Adipocyte (in vitro differentiated cells): ENCODE data around the gene EIF3B.
"Not testable (repeated sequence)": the region's sequence is repeated elsewhere in the genome, so short reads cannot be mapped to it uniquely, and the experiment has no call there.

ENCODE experiments used
- DNase-seq: peaks from one replicate; pipeline ENCODE4 v3.0.0-alpha.2; 2015; ENCODE audit warnings: low read depth
- H3K27me3 ChIP-seq: replicated peaks from 2 replicates; pipeline ENCODE4 v1.7.0; 2013; ENCODE audit warnings: mild to moderate bottlenecking, low read length, moderate library complexity; ENCODE audit not compliant: control insufficient read depth, insufficient read depth
- H3K36me3 ChIP-seq: 2 replicates; pipeline ENCODE4 v1.7.0; 2013; ENCODE audit warnings: low read length, mild to moderate bottlenecking, moderate library complexity; ENCODE audit not compliant: control insufficient read depth, insufficient read depth, severe bottlenecking
- H3K4me1 ChIP-seq: 2 replicates; pipeline ENCODE4 v1.7.0; 2013; ENCODE audit warnings: mild to moderate bottlenecking, low read length, moderate library complexity; ENCODE audit not compliant: control insufficient read depth, insufficient read depth
- H3K4me3 ChIP-seq: 2 replicates; pipeline ENCODE4 v1.7.0; 2013; ENCODE audit warnings: mild to moderate bottlenecking, low read length, moderate library complexity
- H3K9ac ChIP-seq: 2 replicates; pipeline ENCODE4 v1.7.0; 2013; ENCODE audit warnings: mild to moderate bottlenecking, low read length, moderate library complexity
- H3K9me3 ChIP-seq: 2 replicates; pipeline ENCODE4 v1.7.0; 2013; ENCODE audit warnings: mild to moderate bottlenecking, low read length, moderate library complexity; ENCODE audit not compliant: control insufficient read depth

Gene EIF3B

DNA sequence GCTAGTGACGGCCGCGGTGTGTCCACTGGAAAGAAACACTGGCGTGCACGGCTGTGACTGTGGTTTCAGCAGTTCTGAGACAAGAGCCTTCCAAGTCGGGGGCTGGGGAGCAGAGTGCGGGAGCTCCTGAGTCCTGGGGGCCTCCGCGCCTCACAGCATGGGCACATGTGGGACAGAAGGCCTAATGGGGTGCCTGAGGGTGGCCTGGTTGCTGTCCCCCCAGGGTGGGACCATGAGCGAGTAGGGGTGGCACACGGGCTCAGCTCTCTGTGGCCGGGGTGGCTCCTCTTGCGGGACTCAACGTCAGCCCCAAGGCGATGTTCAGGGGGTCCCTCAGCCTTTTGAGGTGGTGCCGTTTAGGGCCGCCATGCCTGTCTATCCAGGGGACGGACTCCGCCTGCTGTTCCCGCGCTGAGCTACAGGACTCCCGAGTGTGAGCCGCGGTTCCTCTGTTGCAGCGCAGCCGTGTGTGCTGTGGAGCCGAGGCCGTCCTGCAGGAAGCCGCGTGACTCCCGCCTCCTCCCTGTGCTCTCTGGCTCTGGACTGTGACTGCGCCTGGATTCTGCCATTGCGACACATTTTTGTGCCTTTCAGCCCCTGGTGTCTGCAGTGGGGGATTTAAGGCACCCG lies 25.3 kb downstream of the EIF3B start:
- H3K9me3 ChIP-seq: no peaks in the 10 kb centered on the region
- peaks cover 66% of the 10 kb centered on the region for H3K36me3 ChIP-seq
- DNase-seq: no peak
- H3K4me1 ChIP-seq: no peaks in the 10 kb centered on the region
- no peak overlapping the region for H3K9ac ChIP-seq
- H3K4me3 ChIP-seq: no peak overlapping the region
- no peaks in the 10 kb centered on the region for H3K27me3 ChIP-seq

DNA sequence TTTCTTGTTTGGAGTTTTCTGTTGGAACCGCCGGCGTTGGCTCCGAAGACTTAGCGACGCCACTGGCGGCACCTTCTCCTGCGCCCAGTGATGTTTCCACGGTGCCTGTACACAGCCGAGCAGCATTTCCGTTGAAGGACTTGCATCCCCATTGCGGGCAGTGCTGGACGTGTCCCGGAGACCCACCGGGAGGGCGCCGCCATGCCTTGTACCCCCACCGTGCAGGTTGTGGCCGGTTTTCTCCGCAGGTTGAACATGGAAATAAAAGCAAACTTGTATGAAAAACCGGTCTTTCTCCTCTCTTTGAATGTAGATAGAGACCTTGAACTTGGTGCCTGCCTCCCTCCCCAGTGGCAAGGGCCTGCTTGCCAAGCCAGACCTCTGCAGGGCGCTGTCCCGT lies 25.8 kb downstream of the EIF3B start:
- H3K36me3 ChIP-seq: peaks cover 61% of the 10 kb centered on the region

DNA sequence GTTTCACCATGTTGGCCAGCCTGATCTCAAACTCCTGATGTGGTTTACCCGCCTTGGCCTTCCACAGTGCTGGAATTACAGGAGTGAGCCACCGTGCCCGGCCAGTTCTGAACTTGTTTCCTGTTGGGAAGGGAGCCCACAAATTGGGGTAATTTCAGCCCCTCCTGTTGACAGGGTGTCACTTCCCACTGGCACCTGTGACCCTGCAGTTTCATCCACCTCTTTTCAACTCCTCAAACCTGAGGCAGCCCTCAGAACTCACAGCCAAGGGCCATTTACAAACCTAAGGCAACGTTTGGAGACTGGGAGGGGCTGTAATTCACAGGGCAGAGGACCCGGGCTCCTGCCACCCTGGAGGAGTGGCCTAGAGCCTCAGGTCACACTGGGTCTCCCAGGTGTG lies 26.6 kb downstream of the EIF3B start:
- H3K4me3 ChIP-seq: no peak overlapping the region
- H3K4me1 ChIP-seq: no peaks in the 10 kb centered on the region
- no peaks in the 10 kb centered on the region for H3K9me3 ChIP-seq
- no peaks in the 10 kb centered on the region for H3K27me3 ChIP-seq
- H3K36me3 ChIP-seq: peaks cover 54% of the 10 kb centered on the region
- no peak overlapping the region for H3K9ac ChIP-seq
- no peak for DNase-seq

More for the DNA sequence above, 25.8 kb downstream of the EIF3B start:
- no peaks in the 10 kb centered on the region for H3K4me1 ChIP-seq
- no peaks in the 10 kb centered on the region for H3K27me3 ChIP-seq
- no peak overlapping the region for H3K4me3 ChIP-seq
- H3K9me3 ChIP-seq: no peaks in the 10 kb centered on the region
- no peak overlapping the region for H3K9ac ChIP-seq
- DNase-seq: no peak

DNA sequence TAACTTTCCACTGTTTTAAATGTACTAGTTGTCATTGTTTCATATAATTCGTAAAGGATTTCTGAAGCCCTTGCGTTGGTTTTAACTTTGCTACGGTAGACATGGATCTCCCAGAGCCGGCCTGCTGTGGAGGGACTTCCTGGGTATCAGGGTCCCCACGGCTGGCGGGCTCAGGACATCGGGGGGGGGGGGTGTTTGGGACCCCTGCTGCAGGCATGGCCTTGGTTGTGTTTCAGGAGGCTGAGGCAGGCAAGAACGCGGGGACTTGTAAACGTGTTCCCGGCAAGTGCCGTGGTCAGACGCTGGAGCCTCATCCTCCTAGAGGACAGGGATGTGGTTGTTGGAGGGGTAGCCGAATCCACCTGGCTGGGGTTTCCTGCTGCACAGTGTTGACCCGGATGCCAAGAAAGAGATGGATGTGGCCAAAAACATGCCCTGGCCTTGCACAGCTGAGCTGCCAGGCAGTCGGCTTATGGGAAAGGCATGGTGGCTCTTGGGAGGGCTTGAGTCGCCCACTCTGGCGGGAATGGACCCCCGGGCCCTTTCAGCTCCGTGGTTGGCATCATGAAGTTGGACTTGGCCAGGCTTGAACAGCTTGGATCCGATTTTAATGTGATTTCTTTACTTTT lies 27.4 kb downstream of the EIF3B start:
- Histone ChIP-seq H3K9ac (no peak overlapping the region), H3K36me3 (peaks cover 46% of the 10 kb centered on the region), H3K4me3 (no peak overlapping the region), H3K27me3 (no peaks in the 10 kb centered on the region), H3K9me3 (no peaks in the 10 kb centered on the region), H3K4me1 (no peaks in the 10 kb centered on the region)
- DNase-seq: no peak

DNA sequence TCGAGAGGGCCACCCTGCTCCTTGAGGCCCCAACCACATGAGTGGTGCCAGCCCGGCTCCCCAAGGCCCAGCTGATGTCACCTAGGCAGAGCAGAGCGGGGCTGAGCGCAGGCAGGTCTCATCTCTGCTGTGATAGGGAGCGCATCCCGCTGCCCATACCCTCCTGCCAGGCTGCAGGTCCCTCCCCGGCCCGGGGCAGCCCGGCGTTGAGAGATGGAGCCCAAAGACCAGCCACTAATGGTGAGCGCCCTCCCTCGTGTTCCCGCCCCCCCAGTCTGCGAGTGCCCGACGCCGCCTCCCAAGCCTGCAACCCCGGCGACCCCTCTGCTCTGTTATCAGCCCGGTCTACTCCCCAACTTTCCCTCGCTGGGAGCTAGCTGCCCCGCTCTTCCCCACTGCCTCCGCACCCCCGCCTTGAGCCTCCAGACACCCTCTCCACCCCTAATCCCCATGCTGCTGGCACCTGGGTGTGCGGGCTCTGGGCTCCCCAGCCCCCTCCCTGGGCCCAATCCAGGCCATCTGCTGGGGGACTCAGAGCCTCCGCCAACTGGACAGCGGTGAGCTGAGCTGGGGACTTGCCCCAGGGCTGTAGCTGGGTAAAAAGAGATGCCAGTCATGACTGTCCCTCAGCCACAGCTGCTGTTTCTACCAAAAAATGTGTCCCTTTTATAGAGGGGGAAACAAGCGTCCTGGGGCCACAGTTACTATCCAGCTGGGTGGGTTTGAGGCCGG lies 29.1 kb downstream of the EIF3B start:
- Histone ChIP-seq H3K9me3 (no peaks in the 10 kb centered on the region), H3K4me3 (no peak overlapping the region), H3K27me3 (no peaks in the 10 kb centered on the region), H3K36me3 (peaks cover 39% of the 10 kb centered on the region), H3K9ac (no peak overlapping the region), H3K4me1 (no peaks in the 10 kb centered on the region)
- no peak for DNase-seq

DNA sequence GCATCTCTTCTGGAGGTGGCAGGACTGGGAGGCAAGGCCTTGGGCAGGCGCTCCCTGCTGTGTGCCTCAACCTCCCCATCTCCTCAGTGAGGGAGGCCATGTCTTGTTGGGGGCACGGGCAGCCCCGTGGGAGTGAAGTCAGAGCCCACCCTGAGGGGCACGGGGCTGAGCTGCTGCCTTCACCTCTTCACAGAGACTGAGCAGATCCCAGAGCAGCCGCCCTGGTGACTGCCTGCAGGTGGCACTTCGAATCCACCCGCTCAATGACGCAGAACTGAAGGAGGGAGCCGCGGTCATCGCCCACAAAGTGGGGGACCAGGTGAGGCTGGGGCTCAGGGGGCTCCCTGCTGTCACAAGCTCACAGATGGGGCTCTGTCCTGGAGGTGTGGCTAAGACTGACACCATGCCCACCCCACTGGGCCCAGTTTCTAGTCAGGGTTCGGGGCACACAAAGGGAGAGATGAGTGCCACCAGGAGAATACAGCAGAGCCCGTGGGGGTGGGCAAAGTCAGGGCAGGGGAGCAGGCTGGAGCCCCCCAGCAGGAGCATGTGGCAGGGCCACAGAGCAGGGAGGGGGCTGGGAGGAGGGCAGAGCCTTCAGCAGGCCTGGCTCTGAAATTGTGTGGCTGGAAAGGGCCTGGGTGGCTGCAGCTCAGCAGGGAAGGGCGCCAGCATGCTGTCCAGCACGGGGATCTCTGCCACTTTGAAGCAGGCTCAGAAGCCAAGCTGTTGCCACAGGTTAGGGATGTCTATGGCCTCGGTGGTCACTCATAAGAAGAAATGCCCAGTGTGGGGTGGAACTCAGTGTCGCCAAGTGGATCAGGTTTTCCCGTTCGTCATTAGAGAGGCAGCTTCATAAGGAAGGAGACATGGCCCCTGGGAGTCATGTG lies 30.0 kb downstream of the EIF3B start:
- Histone ChIP-seq H3K4me1 (no peaks in the 10 kb centered on the region), H3K9ac (no peak overlapping the region), H3K9me3 (no peaks in the 10 kb centered on the region), H3K27me3 (no peaks in the 10 kb centered on the region), H3K36me3 (peaks cover 30% of the 10 kb centered on the region), H3K4me3 (no peak overlapping the region)
- DNase-seq: no peak

DNA sequence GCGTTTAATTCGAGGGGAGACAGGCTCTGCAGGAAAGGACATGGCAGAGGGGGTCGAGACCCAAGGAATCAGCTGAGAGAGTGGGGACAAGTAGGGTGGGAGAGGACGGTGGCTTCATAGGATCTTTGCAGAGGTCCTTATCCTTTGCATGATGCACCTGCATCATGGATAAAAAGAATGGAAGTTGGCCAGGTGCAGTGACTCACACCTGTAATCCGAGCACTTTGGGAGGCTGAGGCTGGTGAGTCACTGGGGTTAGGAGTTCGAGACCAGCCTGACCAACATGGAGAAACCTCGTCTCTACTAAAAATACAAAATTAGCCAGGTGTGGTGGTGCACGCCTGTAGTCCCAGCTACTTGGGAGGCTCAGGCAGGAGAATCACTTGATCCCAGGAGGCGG lies 31.5 kb downstream of the EIF3B start:
- DNase-seq, H3K4me3 ChIP-seq, H3K9ac ChIP-seq, H3K27me3 ChIP-seq, H3K9me3 ChIP-seq, H3K4me1 ChIP-seq: not testable (repeated sequence)
- H3K36me3 ChIP-seq: peaks cover 17% of the 10 kb centered on the region

DNA sequence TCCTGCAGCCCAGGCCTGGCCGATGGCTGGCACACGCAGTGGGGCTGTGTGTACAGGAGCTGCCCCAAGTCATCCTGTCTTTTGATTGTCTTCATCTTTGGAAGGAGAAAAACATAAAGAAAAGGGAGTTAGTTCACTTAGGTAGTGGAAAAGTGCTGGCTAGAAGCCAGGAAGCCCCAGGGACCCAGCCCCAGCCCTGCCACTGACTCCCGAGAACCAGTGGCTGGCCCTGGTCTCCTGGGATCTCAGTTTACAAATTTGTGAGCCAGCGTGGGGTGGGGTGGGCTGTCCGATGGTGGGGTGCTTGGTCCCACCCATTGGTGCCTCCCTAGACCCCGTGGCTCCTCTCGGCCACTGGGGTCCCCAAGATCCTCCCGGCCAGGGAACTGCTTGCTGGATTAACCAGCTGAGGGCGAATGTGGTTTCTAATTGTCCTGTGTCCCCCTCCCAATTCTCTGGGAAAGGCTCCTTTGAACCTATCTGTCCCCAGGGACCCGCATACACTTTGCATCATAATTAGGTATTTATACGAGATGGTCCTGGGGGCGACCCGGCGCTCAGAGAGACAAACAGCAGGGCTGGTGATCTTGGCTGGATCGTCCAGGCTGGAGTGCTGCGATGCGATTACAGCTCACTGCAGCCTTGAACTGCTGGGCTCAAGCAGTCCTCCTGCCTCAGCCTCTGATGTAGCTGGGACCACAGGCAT lies 32.5 kb downstream of the EIF3B start:
- H3K9me3 ChIP-seq: no peaks in the 10 kb centered on the region
- no peaks in the 10 kb centered on the region for H3K4me1 ChIP-seq
- DNase-seq: no peak
- no peak overlapping the region for H3K9ac ChIP-seq
- no peaks in the 10 kb centered on the region for H3K27me3 ChIP-seq
- no peak overlapping the region for H3K4me3 ChIP-seq
- peaks cover 7% of the 10 kb centered on the region for H3K36me3 ChIP-seq

DNA sequence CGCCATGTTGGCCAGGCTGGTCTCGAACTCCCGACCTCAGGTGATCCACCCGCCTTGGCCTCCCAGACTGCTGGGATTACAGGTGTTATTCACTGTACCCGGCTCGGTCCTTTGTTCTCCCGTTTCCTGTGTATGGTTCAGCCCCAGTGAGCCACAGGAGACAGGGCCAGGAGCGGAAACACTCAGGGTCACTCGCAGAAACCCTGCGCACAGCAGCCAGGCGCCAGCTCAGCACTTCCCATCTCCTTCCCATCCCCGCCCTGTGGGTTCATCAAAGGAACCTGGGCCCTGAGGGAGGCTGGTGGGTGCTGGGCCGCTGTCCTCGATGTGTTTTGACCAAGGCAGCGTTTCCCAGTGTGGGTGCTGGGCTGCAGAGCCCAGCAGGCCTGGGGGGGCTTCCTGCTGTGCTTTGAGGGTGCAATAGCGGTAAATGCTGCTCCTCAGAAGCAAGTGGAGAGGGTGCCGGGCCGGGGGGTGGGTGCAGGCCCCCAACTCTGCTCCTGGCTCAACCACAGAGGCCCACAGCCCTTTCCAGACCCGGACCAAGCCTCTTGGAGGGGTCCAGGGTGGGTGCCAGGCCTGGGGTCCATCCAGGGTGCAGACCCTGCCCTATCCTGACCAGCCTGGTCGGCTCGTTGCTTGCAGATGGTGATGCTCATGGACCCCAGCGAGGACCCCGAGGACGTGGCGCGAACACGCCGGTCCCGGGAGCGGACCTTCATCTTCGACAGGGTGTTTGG lies 33.4 kb downstream of the EIF3B start:
- DNase-seq: no peak
- H3K4me1 ChIP-seq: no peaks in the 10 kb centered on the region
- H3K4me3 ChIP-seq: no peak overlapping the region
- peaks cover 2% of the 10 kb centered on the region for H3K36me3 ChIP-seq
- H3K9me3 ChIP-seq: no peaks in the 10 kb centered on the region
- no peaks in the 10 kb centered on the region for H3K27me3 ChIP-seq
- H3K9ac ChIP-seq: no peak overlapping the region

DNA sequence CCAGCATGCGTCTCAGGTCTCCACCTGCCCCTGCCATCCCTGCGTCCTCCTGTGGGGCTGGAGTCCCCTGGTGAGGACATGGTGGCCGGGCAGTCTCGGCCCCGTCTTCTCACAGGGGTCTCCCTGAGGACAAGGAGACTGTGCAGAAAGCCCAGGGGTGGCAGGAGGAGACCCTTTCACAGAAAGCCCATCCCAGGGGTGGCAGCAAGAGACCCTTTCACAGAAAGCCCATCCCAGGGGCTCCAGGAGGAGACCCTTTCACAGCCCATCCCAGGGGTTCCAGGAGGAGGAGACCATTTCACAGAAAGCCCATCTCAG lies 34.0 kb downstream of the EIF3B start:
- Histone ChIP-seq H3K9me3 (no peaks in the 10 kb centered on the region), H3K4me3 (no peak overlapping the region), H3K27me3 (no peaks in the 10 kb centered on the region), H3K9ac (no peak overlapping the region), H3K4me1 (peaks cover 1% of the 10 kb centered on the region), H3K36me3 (peaks cover 2% of the 10 kb centered on the region)
- DNase-seq: no peak
